ENCODE results near the gene GALNT14.

Gene GALNT14

GRCh38 chr2:31012406-31012805, 125.8 kb downstream of the GALNT14 start:
- no peak overlapping the region for H3K4me2 ChIP-seq (ENCODE audit: low read length)
- H3K27me3 ChIP-seq (ENCODE audit: control insufficient read depth, insufficient read depth, low read length) = peaks cover 2% of the 10 kb centered on the region
- no peak for TF ChIP-seq CTCF (IDR thresholded peaks at IDR 0.05)
- H3K9ac ChIP-seq = no peak overlapping the region
- no peaks in the 10 kb centered on the region for H3K79me2 ChIP-seq
- H2AFZ ChIP-seq = no peak overlapping the region
- no peaks in the 10 kb centered on the region for H3K36me3 ChIP-seq (ENCODE audit: control insufficient read depth, insufficient read depth, low read length)
- no peaks in the 10 kb centered on the region for H3K4me1 ChIP-seq
- H3K9me3 ChIP-seq (ENCODE audit: control insufficient read depth, low read length) = no peaks in the 10 kb centered on the region
- H3K4me3 ChIP-seq (ENCODE audit: low read depth, low read length) = no peak overlapping the region
- no peak overlapping the region for H3K27ac ChIP-seq

DNA sequence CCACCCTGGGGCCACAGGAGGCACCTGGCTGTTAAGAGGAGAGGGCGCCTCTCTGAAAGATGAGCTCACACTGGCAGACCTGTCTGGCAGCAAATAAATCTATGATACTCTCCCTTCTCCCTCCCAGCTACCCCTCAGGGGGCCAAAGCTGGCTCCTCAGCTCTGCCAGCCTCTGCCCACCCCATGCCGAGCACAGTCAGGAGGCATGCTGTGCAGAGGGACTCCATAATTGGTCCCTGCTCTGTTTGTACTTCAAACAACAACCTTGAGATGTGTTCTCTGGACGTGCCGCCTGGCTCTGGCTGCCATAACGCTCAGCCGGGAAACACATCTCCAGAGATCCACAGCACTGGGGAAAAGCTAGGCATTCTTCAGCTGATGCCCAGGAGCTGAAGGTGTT, 126.7 kb downstream of the GALNT14 start:
- H3K4me1 ChIP-seq = no peaks in the 10 kb centered on the region

GRCh38 chr2:31008561-31009114, 129.6 kb downstream of the GALNT14 start:
- H2AFZ ChIP-seq = no peak overlapping the region
- peaks cover 2% of the 10 kb centered on the region for H3K27me3 ChIP-seq (ENCODE audit: control insufficient read depth, insufficient read depth, low read length)
- no peak for TF ChIP-seq CTCF (IDR thresholded peaks at IDR 0.05)
- H3K27ac ChIP-seq = no peak overlapping the region
- H3K4me2 ChIP-seq (ENCODE audit: low read length) = no peak overlapping the region
- no peaks in the 10 kb centered on the region for H3K79me2 ChIP-seq
- no peak overlapping the region for H3K4me3 ChIP-seq (ENCODE audit: low read depth, low read length)
- H3K4me1 ChIP-seq = no peaks in the 10 kb centered on the region
- no peaks in the 10 kb centered on the region for H3K36me3 ChIP-seq (ENCODE audit: control insufficient read depth, insufficient read depth, low read length)
- no peak overlapping the region for H3K9ac ChIP-seq
- no peaks in the 10 kb centered on the region for H3K9me3 ChIP-seq (ENCODE audit: control insufficient read depth, low read length)

More for the DNA sequence above, 126.7 kb downstream of the GALNT14 start:
- H3K4me2 ChIP-seq (ENCODE audit: low read length) = no peak overlapping the region
- H2AFZ ChIP-seq = no peak overlapping the region
- no peak overlapping the region for H3K4me3 ChIP-seq (ENCODE audit: low read depth, low read length)
- H3K27me3 ChIP-seq (ENCODE audit: control insufficient read depth, insufficient read depth, low read length) = peaks cover 2% of the 10 kb centered on the region
- no peaks in the 10 kb centered on the region for H3K36me3 ChIP-seq (ENCODE audit: control insufficient read depth, insufficient read depth, low read length)
- no peaks in the 10 kb centered on the region for H3K79me2 ChIP-seq
- H3K9ac ChIP-seq = no peak overlapping the region
- H3K27ac ChIP-seq = no peak overlapping the region
- H3K9me3 ChIP-seq (ENCODE audit: control insufficient read depth, low read length) = no peaks in the 10 kb centered on the region
- no peak for TF ChIP-seq CTCF (IDR thresholded peaks at IDR 0.05)

DNA sequence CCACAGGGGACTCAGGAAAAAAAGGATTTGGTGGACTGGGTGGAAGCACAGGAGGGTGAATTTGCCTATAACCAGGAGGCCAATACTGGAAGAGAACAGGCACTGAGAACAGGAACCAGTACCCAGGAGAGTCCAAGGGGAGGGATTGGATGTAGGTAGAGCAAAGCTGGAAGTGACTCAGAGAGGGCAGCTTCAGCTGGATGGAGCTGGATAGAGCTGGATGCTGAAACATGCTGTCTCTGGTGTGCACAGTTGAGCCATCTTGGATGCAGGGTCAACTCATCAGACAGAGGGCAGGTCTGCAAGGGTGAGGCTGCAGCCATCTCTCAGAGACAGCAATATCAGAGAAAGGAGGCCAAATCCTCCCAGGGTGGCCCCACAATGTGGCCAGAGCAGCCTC, 134.0 kb downstream of the GALNT14 start:
- no peak overlapping the region for H3K4me3 ChIP-seq (ENCODE audit: low read depth, low read length)
- TF ChIP-seq CTCF (IDR thresholded peaks at IDR 0.05) = no peak
- no peaks in the 10 kb centered on the region for H3K4me1 ChIP-seq
- no peak overlapping the region for H3K27ac ChIP-seq
- H3K9ac ChIP-seq = no peak overlapping the region
- no peaks in the 10 kb centered on the region for H3K36me3 ChIP-seq (ENCODE audit: control insufficient read depth, insufficient read depth, low read length)
- H3K4me2 ChIP-seq (ENCODE audit: low read length) = no peak overlapping the region
- H3K27me3 ChIP-seq (ENCODE audit: control insufficient read depth, insufficient read depth, low read length) = no peaks in the 10 kb centered on the region
- no peaks in the 10 kb centered on the region for H3K79me2 ChIP-seq
- no peaks in the 10 kb centered on the region for H3K9me3 ChIP-seq (ENCODE audit: control insufficient read depth, low read length)
- H2AFZ ChIP-seq = no peak overlapping the region

GRCh38 chr2:31003749-31004148, 134.5 kb downstream of the GALNT14 start:
- H2AFZ ChIP-seq = no peak overlapping the region
- no peaks in the 10 kb centered on the region for H3K4me1 ChIP-seq
- no peak overlapping the region for H3K27ac ChIP-seq
- no peaks in the 10 kb centered on the region for H3K79me2 ChIP-seq
- H3K36me3 ChIP-seq (ENCODE audit: control insufficient read depth, insufficient read depth, low read length) = no peaks in the 10 kb centered on the region
- H3K27me3 ChIP-seq (ENCODE audit: control insufficient read depth, insufficient read depth, low read length) = no peaks in the 10 kb centered on the region
- no peak overlapping the region for H3K4me3 ChIP-seq (ENCODE audit: low read depth, low read length)
- no peak overlapping the region for H3K4me2 ChIP-seq (ENCODE audit: low read length)
- TF ChIP-seq CTCF (IDR thresholded peaks at IDR 0.05) = no peak
- no peak overlapping the region for H3K9ac ChIP-seq
- H3K9me3 ChIP-seq (ENCODE audit: control insufficient read depth, low read length) = no peaks in the 10 kb centered on the region

Data from parathyroid adenoma (tissue), 2 donors.